ENCODE results near the gene SLC29A2. TPM values are rescaled to one million over a fixed set of nuclear protein-coding genes. Genes with fewer than 3 reads are reported as not detected.

Gene SLC29A2
- total RNA-seq, 1 experiment from 2014 or later, result 25.5 TPM

GRCh38 chr11:66363187-66363601 is 8.4 kb downstream of the SLC29A2 start:
- ChIA-PET POLR2A (ENCODE audit: unreplicated experiment) (no interaction called here), CTCF (no interaction called here)
- Histone ChIP-seq H2AFZ (ENCODE audit: low read length) (no peak overlapping the region), H3K9me3 (ENCODE audit: low read length) (no peaks in the 10 kb centered on the region), H3K27me3 (ENCODE audit: low read length) (no peaks in the 10 kb centered on the region), H3K9ac (ENCODE audit: low read length) (no peak overlapping the region), H3K27ac (ENCODE audit: low read length) (no peak overlapping the region), H3K4me2 (ENCODE audit: low read length) (no peak overlapping the region), H3F3A (ENCODE audit: low read length, unreplicated experiment) (peaks cover 6% of the 10 kb centered on the region), H3K9me2 (replicated peaks; ENCODE audit: low read length) (no peaks in the 10 kb centered on the region), H3K4me1 (ENCODE audit: insufficient read depth, low read length) (no peaks in the 10 kb centered on the region), H3K36me3 (ENCODE audit: low read depth, low read length) (peaks cover 28% of the 10 kb centered on the region), H3K79me2 (ENCODE audit: low read length) (0 out of 2 replicates have a peak, but pooled peaks cover 1% of the 10 kb centered on the region), H4K20me1 (ENCODE audit: low read length) (no peaks in the 10 kb centered on the region), H3K4me3 (ENCODE audit: low read length) (no peak overlapping the region)
- DNase-seq (no peak), ATAC-seq (no peak)
- intact Hi-C loops (cut with micrococcal nuclease), result no loop called here
- TF ChIP-seq EZH2phosphoT487 (IDR thresholded peaks at IDR 0.05; ENCODE audit: borderline replicate concordance, low read length), result no peak
- no peak for TF ChIP-seq CTCF (conservative IDR thresholded peaks at IDR 0.05; ENCODE audit: low read depth, low read length)
- no peak for TF ChIP-seq EZH2 (IDR thresholded peaks at IDR 0.05; ENCODE audit: low read length, unreplicated experiment)
- no TSS peak for BruUV-seq (replicated peaks)

GRCh38 chr11:66362481-66363147 is 8.9 kb downstream of the SLC29A2 start:
- DNase-seq (no peak), ATAC-seq (no peak)
- no peaks in the 10 kb centered on the region for H3K79me2 ChIP-seq (ENCODE audit: low read length)
- no peak overlapping the region for H3K27ac ChIP-seq (ENCODE audit: low read length)
- no peaks in the 10 kb centered on the region for H4K20me1 ChIP-seq (ENCODE audit: low read length)
- no peaks in the 10 kb centered on the region for H3K9me2 ChIP-seq (replicated peaks; ENCODE audit: low read length)
- H3K9me3 ChIP-seq (ENCODE audit: low read length), result no peaks in the 10 kb centered on the region
- no peak overlapping the region for H3K4me2 ChIP-seq (ENCODE audit: low read length)
- ChIA-PET CTCF (no interaction called here), POLR2A (ENCODE audit: unreplicated experiment) (no interaction called here)
- H3F3A ChIP-seq (ENCODE audit: low read length, unreplicated experiment), result peaks cover 6% of the 10 kb centered on the region
- TF ChIP-seq EZH2phosphoT487 (IDR thresholded peaks at IDR 0.05; ENCODE audit: borderline replicate concordance, low read length) (no peak), CTCF (conservative IDR thresholded peaks at IDR 0.05; ENCODE audit: low read depth, low read length) (no peak), EZH2 (IDR thresholded peaks at IDR 0.05; ENCODE audit: low read length, unreplicated experiment) (no peak)
- H3K27me3 ChIP-seq (ENCODE audit: low read length), result no peaks in the 10 kb centered on the region
- peaks cover 22% of the 10 kb centered on the region for H3K36me3 ChIP-seq (ENCODE audit: low read depth, low read length)
- no peak overlapping the region for H2AFZ ChIP-seq (ENCODE audit: low read length)
- H3K4me1 ChIP-seq (ENCODE audit: insufficient read depth, low read length), result no peaks in the 10 kb centered on the region
- no peak overlapping the region for H3K9ac ChIP-seq (ENCODE audit: low read length)
- intact Hi-C loops (cut with micrococcal nuclease), result no loop called here
- no peak overlapping the region for H3K4me3 ChIP-seq (ENCODE audit: low read length)
- BruUV-seq (replicated peaks), result no TSS peak

- intact Hi-C loops (cut with micrococcal nuclease), result no loop called here
- BruUV-seq (replicated peaks), result no TSS peak
- CTCF ChIA-PET, result no interaction called here
- Histone ChIP-seq H3K4me3 (ENCODE audit: low read length) (no peak overlapping the region), H4K20me1 (ENCODE audit: low read length) (no peaks in the 10 kb centered on the region), H3K27me3 (ENCODE audit: low read length) (no peaks in the 10 kb centered on the region), H2AFZ (ENCODE audit: low read length) (no peak overlapping the region), H3K9me2 (replicated peaks; ENCODE audit: low read length) (no peaks in the 10 kb centered on the region), H3K9ac (ENCODE audit: low read length) (no peak overlapping the region), H3K36me3 (ENCODE audit: low read depth, low read length) (peaks cover 12% of the 10 kb centered on the region; the same call in 1 of the 2 replicates), H3K4me1 (ENCODE audit: insufficient read depth, low read length) (no peaks in the 10 kb centered on the region), H3K79me2 (ENCODE audit: low read length) (no peaks in the 10 kb centered on the region), H3F3A (ENCODE audit: low read length, unreplicated experiment) (peaks cover 6% of the 10 kb centered on the region), H3K4me2 (ENCODE audit: low read length) (no peak overlapping the region), H3K9me3 (ENCODE audit: low read length) (no peaks in the 10 kb centered on the region), H3K27ac (ENCODE audit: low read length) (no peak overlapping the region)
- TF ChIP-seq CTCF (conservative IDR thresholded peaks at IDR 0.05; ENCODE audit: low read depth, low read length), result no peak
- no peak for TF ChIP-seq EZH2 (IDR thresholded peaks at IDR 0.05; ENCODE audit: low read length, unreplicated experiment)
- TF ChIP-seq EZH2phosphoT487 (IDR thresholded peaks at IDR 0.05; ENCODE audit: borderline replicate concordance, low read length), result no peak
- ATAC-seq, result no peak
- DNase-seq, result no peak
- POLR2A ChIA-PET (ENCODE audit: unreplicated experiment), result no interaction called here
Observed at GRCh38 chr11:66361502-66361941, 10.0 kb downstream of the SLC29A2 start.

Measured in PC-3 (cell line).